Stimulated activated CD8-positive, alpha-beta memory T cell treated with anti-CD3 and anti-CD28 coated beads, Interleukin-7, amount 100 ng/mL, for 4 hours (primary cell): ENCODE measurements around the gene BROX.
"Not testable (repeated sequence)": the region's sequence is repeated elsewhere in the genome, so short reads cannot be mapped to it uniquely, and the experiment has no call there.

Experiments
- DNase-seq, 2 donors: peaks; one replicate each; pipeline ENCODE4 v3.0.0-alpha.2; 2020; ENCODE audit warnings: low read depth in 2 of 2

BROX gene, protein sequence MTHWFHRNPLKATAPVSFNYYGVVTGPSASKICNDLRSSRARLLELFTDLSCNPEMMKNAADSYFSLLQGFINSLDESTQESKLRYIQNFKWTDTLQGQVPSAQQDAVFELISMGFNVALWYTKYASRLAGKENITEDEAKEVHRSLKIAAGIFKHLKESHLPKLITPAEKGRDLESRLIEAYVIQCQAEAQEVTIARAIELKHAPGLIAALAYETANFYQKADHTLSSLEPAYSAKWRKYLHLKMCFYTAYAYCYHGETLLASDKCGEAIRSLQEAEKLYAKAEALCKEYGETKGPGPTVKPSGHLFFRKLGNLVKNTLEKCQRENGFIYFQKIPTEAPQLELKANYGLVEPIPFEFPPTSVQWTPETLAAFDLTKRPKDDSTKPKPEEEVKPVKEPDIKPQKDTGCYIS

DNA sequence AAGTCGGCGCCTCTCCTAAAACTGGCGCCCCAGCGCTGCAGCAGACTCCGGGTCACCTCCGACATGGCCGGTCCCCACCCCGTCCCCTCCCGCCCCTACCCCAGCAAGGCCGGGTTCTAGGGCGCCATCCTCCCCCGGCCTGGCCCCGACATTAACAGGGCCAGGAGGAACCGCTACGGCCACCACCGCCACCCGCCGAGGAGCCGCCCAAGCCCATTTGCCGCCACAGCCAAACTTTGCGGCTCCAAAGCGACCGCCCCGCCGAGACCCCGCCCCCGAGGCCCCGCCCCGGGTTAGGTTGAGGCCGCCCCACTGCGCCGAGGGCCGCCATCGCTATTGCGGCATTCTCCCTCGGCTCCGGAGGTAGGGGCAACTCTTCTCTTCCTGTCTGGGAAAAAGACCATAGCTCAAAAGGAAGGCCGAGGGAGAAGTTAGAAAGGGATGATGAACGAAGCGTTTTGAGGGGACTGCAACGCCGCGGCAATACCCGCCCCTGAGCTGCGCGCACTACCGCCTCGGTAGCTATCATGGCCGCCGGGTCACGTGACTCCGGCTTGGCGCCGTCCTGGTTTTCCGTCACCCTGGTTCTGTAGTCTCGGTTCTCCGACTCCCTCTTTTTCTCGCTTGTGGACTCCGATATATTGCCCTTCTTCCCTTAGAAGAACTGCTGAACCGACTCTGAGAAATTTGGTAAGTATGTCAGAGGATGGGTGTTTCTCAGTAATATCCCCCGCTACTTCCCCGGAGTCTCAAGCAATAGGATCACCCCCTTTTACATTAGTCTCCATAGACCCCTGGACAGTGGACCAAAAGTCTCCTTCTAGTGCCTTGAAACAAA, at the start of gene BROX, which contains the start of gene AIDA:
TSS of gene BROX (plus strand) at position 312 of the 838 bp plus-strand sequence. CDS start 3,136 bp downstream, outside the sequence.
TSS of gene AIDA (minus strand) at position 239 of the 838 bp plus-strand sequence. CDS start at position 65, 174 bp downstream.
- DNase-seq = peak; percentile 89 to 93

DNA sequence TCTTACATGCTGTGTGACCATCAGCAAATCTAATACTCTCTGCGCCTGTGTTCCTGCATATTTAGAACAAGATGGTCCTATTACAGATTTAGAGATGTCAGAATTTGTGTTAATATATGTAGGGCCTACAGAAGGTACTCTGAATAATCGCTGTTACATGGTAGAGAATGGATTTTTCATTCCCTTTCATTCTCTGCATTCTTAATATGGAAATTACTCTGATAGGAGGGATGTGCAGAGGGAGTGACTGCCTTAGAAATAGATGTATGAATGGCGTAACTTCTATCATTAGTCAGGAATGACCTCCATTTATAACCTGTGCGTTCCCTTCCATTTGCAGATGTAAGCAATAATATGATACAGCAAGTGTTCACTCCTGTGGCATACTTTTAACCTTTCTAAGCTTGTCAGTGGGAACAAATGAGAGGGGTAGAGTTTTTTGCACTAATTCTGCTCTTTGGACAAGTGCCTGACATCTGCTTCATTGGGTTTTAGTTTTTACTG, 48.9 kb upstream of the BROX start:
- DNase-seq = no peak

DNA sequence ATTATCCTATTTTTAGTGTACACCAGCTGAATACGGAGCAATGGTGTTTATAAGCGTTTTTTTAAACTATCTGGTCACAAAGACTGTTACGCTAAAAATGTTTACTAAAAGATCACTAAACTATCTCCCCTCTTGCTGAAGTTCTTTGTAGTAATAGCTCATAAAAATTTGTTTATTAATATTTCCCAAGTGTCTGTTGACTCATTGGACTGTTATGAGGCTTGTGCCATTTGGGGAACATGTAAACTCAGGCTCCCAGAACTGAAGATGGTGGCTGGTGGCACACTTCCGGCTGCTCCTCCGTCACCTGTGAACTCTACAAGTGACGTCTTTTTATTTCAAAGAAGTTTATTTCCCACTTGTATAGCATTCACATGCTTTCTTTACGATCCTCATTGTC, 46.4 kb upstream of the BROX start:
- DNase-seq = no peak

DNA sequence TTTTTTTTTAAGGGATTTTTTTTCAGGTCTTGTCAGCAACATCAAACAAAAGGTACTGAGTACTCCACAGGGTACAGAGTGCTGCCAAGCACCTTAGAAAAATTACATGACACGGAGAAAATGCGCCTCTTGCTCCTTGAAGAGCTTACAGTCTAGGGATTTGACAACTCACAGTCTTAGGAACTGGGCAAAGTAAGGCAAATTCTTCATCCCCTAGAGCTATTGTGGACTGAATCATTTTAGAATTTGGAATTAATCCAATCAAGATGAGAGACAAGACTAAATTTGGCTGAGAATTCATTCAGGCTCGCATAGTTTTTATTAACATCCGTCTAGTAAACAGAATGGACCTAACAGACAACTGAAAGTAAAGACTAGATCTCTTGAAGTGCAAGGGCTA, 44.2 kb upstream of the BROX start:
- not testable (repeated sequence) for DNase-seq

DNA sequence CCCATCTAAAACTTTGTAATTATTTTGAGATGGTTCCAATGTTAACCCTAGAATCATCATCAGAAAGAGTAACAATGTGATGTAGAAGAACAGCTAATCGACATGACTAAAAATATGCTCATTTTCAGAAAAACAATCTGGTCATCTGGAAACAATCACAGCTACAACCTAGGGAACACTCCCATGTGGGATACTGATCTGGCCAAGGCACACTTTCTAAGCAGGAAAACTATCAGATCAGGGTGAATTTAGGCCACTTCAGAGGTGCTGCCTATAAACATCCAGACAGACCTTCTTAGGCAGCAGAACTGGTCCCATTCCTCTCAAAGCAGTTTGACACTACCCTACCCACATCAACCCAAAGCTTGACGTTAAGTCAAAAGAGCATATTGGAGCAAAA, 43.3 kb upstream of the BROX start:
- DNase-seq = not testable (repeated sequence)

DNA sequence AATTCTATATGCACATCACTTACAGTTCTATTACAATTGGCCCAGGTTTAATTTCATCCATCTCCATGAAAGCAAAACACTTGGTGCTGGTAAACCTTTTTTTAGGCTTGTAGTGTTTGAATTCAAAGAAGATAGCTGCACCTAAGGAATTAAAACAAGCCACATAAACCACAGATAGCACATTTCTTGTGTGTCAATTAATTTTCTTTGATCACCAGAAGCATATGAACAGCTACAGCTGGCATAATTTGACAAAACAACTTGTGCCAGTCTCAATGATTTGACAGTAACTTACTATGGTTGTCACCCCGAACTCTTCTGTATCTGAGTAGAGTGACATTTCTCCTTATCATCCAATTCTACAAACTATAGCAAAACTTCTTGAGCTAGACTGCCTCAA, 42.3 kb upstream of the BROX start:
- DNase-seq = no peak

DNA sequence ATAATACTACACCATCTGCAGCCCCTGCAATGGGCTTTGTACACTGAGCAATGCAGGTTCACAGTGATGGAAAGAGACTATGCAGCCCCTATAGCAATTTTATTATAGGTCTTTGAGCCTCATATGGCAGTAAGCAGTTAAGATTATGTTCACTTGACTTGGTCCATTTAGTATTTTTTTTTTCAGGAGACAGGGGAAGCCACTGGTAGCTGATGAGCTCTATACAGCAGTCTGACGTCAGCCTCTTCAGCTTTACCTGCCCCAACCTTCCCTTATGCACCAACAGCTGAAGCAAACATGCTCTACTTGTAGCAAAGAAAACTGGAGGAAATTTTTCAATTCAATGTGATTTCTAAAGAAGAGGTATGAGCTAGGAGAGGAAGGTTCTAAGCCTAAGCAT, 32.3 kb upstream of the BROX start:
- DNase-seq = no peak

DNA sequence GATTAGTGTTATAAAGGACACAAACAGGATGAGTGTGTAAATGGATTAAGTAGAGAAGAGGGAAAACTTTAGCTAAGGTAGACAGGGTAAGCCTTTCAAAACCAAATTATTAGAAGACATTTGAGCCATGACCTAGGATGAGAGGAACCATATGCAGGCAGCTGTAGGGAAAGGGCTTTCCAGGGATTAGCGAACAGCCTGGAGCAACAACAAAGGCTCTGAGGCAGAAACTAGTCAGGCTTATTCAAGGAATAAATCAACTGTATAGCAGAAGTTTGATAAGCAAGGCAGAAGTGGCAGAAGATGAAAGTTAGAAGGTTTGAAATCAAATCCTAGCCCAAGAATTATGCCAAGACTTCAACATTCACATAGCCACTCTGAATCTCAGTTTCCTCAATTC, 21.3 kb upstream of the BROX start:
- DNase-seq = no peak

DNA sequence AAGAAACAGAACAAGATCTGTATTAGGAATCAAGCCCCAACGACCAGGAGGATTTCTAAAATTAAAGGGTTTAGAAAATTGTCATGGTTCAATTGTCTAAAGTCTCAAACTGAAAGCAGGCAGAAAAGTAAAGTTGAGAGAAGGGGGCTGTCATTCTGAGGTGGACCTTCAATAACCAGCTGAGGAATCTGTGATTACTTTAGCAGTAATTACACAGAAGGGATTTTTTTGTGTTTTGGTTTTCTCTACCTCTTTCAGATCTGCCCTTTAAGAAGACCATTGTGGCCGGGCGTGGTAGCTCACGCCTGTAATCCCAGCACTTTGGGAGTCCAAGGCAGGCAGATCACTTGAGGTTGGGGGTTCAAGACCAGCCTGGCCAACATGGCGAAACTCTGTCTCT, 17.4 kb upstream of the BROX start:
- DNase-seq = no peak

DNA sequence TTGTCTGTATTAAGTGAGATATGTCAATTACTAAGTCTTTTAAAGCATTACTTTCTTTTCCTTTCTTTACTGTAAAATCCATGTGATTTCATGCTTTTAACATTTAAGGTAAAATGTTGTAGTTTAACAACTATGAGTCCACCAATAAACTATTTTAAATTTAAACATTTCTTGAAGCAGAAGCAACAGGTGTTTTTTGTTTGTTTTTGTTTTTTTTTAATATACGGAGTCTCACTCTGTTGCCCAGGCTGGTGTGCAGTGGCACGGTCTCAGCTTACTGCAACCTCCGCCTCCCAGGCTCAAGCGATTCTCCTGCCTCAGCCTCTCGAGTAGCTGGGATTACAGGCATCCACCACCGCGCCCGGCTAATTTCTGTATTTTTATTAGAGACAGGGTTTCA, 15.6 kb upstream of the BROX start:
- DNase-seq = no peak

DNA sequence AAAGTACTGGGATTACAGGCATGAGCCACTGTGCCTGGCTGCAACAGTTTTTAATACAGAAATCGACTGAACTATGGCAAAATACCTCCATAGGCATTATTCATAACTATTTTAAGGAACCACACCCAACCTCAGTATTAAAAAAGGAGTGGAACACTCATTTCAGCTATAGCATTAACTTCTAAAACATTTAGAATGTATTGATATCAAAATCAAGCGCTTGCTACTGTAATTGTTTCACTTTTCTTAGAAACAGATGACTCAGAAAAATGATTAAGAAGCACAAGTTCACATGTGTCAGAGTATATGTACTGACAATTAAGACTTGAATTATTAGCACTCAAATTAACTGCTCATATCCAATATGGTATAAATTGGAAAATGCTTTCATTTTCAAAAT, 15.2 kb upstream of the BROX start:
- DNase-seq = no peak

DNA sequence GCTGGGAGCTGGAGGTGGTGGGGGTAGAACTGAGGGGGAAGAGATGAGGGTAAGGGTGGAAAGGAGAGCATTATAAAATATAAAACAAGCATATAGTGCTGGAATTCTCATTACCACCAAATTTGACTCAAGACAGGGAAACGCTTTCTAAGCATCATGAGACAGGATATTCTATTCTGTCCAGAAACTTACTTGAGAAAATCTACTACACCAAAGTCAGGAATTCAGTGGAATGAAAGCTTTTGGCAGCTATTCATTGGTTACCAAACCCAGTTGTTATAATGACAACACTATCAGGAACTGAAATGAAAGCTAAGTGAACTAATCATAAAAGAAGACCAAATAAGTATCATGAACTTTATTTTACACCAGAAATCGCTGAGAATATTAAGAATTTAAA, 14.5 kb upstream of the BROX start:
- DNase-seq = no peak

DNA sequence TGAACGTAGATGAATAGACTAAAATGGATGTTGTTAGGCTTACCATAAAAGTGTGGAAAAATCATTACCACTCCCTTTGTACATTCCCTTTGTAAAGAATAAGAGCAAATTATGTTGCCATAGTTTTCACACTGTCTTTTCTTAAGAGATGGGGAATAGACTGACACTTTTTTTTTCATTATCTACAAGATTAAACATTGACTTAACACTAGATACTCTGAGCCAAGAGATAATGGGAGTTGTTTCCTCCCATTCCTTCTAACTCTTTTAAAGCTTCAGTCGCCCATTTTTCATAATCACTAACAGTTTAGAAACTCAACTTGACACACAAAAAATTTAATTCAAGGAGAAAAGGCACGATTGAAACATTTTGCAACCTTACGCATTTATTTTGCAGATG, 10.2 kb upstream of the BROX start:
- DNase-seq = no peak

DNA sequence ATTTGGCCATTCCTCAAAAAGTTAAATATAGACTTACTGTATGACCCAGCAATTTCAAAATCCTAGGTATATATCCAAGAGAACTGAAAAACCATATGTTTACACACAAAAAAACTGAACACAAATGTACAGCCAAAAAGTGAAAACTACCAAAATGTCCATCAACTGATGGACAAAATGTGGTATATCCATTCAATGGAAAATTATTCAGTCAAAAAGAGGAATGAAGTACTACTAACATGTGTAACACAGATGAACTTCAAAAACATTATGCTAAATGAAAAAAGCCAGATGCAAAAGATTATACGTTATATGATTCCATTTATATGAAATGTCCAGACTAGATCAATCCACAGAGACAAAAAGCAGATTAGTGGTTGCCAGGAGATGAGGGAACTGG, 8.1 kb upstream of the BROX start:
- DNase-seq = no peak

DNA sequence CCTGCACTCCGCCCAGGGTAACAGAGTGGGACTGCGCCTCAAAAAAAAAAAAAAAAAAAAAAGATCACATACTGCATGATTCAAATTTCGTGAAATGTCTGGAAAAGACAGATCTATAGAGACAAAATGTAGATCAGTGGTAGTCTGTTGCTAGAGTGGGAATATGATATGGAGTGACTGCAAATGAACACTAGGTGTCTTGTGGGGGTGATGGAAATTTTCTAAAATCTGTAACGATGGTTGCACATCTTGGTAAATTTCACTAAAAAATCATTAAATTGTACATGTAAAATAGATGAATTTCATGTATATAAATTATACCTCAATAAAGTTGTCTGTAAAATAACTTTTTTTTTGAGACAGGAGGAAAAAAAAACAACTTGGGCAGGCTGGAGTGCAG, 5.5 kb upstream of the BROX start:
- no peak for DNase-seq

DNA sequence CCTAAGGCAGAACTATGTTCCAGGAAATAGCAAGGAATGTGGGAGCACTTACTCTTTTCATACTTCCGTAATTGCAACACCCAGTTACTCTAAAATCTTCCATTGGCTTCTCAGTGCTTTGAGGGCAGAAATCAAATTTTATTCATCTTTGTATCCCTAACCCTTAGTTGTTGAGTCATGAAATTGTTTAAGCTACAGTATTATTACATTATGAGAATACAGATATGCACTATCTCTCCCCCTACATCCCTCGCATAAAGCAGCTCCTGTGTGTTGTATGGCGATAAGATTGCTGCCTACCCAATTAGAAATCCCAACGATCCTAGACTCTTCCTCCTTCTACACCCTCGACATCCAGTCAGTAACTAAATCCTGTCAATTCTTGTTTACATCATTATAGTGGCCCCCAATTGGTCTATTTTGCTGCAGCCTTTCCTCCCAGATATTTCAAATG, 2.6 kb upstream of the BROX start:
- DNase-seq = no peak

DNA sequence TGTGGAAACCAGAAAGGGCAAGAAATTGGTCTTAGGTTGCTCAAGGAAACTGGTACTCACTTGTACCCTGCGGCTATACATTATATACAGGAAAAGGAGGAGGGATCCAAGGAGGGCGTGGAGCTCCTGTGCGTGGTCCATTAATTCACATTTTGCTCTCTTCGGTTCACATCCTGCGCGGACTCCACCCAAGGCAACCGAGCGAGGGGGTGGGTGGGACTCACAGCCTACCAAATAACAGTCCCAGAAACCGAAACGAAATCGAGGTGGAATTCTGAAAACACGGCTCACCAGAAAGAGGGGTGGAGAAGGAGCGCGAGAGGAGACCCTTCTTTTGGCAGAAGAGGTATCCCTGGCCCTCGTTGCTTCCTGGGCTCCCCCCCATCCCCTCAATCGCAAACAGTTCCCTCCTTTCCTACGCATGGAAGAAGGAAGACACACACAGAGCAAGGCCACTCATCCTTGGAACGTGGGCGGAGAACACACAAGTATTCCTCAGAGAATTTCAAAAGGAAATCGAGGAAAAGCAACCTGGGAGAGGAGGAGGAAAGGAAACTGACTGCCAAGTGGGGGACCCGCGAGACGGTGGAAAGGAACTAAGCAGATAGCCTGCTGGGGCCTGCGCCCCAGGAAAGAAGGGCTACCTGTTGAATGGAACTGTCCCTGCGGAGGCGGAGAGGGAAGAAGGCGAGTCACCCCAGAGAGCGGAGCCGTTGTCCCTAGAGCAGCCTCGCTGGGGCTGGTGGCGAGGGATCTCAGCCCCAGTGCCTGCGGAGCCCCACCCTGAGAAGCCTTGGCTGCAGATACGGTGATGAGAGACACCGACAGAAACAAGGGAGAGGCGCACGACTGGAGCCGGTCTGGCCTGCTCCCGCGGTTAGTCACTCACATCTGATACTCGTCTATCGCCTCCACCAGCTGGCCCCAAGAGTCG, 778 bp upstream of the BROX start:
- DNase-seq = peak; percentile 46 to 53

DNA sequence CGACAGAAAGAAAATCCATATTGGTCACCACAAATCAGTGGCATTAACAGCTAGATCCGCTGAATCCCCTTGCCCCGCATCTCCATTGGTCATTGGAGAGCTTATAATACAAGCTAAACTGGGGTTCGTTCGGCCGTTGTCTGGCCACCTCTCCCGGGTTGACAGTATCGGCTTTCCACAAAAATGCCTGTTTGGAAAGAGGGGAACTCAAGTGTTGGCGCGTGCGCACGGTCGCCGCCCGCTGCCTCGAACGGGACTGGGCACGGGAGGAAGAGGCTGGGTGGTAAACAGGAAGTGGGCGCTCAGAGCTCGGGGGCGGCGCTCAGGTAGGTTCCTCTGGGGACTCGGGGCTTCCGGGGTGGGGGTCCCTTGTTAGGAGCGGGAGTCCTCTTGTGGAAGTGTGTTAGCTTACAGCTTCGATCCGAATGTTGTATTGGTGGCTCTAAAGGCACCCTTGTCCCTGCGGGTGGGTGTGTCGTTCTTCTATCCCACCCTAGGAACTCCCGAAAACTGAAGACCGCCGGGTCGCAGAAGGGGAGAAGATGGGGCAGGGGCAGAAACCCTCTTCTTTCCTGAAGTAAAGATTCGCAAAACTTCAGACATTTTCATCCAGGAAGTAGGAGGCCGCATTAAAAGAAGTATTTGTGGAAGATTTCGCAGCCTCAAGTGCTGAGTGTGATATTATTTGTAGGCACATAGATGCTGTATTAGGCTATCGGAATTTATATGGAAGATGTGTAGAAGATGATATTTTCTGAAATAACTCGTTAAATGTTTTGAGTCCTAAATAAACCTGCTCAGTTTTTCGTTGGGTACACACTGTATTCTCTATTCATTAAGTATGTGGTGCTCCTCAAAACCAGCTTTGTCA, 962 bp downstream of the BROX start:
- peak; percentile 86 to 91 for DNase-seq

DNA sequence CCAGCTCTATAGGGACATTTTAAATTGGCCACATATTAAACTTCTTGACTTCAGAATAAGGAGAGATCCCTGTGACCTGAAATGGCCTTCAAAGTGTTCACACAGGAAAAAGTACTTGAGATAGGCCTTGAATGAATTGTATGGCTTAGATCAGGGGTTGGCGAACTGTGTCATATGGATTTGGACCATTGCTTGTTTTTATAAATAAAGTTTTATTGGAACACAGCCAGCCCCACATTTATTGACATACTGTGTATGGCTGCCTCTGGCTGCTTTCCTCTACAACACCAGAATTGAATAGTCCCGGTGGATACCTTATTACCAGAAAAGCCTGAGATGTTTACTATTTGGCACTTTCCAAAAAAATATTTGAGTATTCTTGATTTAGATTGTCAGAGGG, 4.0 kb downstream of the BROX start:
- no peak for DNase-seq

DNA sequence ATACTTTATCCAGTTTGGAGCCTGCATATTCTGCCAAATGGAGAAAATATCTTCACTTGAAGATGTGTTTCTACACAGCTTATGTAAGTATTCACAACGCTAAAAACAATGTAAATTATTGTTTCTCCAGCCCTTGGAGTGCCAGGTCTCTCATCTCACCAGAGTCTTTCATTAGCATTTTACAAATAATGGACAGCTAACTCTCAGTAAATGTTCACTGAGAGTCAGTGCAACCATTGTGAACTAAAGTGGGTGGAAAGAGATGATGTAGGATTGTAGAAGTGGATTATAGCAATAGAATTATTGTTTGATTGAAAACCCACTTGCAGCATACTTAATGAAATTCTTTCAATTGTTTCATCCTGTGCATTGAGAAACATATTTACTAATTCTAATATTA, 16.4 kb downstream of the BROX start:
- no peak for DNase-seq

DNA sequence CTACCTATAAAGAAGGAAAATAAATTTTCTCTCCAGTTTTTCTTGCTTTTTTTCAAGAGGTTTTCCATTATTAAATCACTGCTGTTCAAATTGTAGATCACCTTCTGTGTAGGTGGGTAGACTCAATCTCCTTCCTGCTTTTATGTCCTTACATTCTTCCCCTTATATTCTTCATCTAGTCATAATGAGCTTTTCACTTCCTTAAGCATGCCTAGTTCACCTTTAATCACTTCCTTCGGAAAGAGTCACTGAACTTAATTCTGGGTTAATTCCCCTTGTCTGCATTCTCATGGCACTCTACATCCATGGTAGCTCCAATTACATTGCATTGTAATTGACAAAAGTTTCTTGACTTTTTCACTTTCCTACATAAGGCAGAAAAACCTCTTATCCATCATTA, 18.5 kb downstream of the BROX start:
- DNase-seq = no peak
